ENCODE data around the gene NCKAP5. TPM values are rescaled to one million over a fixed set of nuclear protein-coding genes. Genes with fewer than 3 reads are reported as not detected.

Gene NCKAP5
- total and polyA plus RNA-seq, 7 experiments from 2014 or later, result 0.12 TPM; not detected in 6

GRCh38 chr2:133552821-133553220 is 15.4 kb downstream of the NCKAP5 start:
- no peaks in the 10 kb centered on the region for H3K36me3 Mint-ChIP-seq
- ChIA-PET POLR2A (no interaction called here), CTCF (no interaction called here)
- DNase-seq (no peak), ATAC-seq (no peak)
- Histone ChIP-seq H3K27me3 (ENCODE audit: control insufficient read depth in 2 of 2, insufficient read depth in 2 of 2, low read length in 2 of 2) (no peaks in the 10 kb centered on the region), H3K36me3 (ENCODE audit: control insufficient read depth in 2 of 3, insufficient read depth in 3 of 3, low read length in 3 of 3) (no peaks in the 10 kb centered on the region), H3K27ac (ENCODE audit: low read depth, low read length) (no peak overlapping the region), H3K9me3 (ENCODE audit: control insufficient read depth in 2 of 3, low read length in 3 of 3) (peaks cover 0 to 8% (median 0%) of the 10 kb centered on the region in 3 experiments), H3K4me1 (ENCODE audit: control insufficient read depth in 2 of 2, insufficient read depth in 2 of 2, low read length in 2 of 2) (no peaks in the 10 kb centered on the region), H3K4me3 (ENCODE audit: low read length) (no peak overlapping the region)
- peaks cover 0 to 8% (median 0%) of the 10 kb centered on the region in 11 donors for H3K9me3 Mint-ChIP-seq
- no peak overlapping the region for H3K27ac Mint-ChIP-seq
- H3K4me3 Mint-ChIP-seq, result no peak overlapping the region
- intact Hi-C loops (cut with micrococcal nuclease), result no loop called here
- no peaks in the 10 kb centered on the region for H3K4me1 Mint-ChIP-seq
- no peaks in the 10 kb centered on the region for H3K27me3 Mint-ChIP-seq

GRCh38 chr2:133541797-133542196 is 26.5 kb downstream of the NCKAP5 start:
- Mint-ChIP-seq H3K36me3 (no peaks in the 10 kb centered on the region), H3K27me3 (peaks cover 0 to 9% (median 6%) of the 10 kb centered on the region in 5 donors), H3K4me3 (no peak overlapping the region), H3K27ac (no peak overlapping the region), H3K4me1 (no peaks in the 10 kb centered on the region), H3K9me3 (peaks cover 0 to 13% (median 4%) of the 10 kb centered on the region in 11 donors)
- no peak overlapping the region for H3K27ac ChIP-seq (ENCODE audit: low read depth, low read length)
- no peaks in the 10 kb centered on the region for H3K4me1 ChIP-seq (ENCODE audit: control insufficient read depth in 2 of 2, insufficient read depth in 2 of 2, low read length in 2 of 2)
- ATAC-seq, result no peak
- no peak for DNase-seq
- no peaks in the 10 kb centered on the region for H3K36me3 ChIP-seq (ENCODE audit: control insufficient read depth in 2 of 3, insufficient read depth in 3 of 3, low read length in 3 of 3)
- H3K27me3 ChIP-seq (ENCODE audit: control insufficient read depth in 2 of 2, insufficient read depth in 2 of 2, low read length in 2 of 2), result no peaks in the 10 kb centered on the region
- intact Hi-C loops (cut with micrococcal nuclease), result no loop called here
- POLR2A ChIA-PET, result no interaction called here
- no peak overlapping the region for H3K4me3 ChIP-seq (ENCODE audit: low read length)
- H3K9me3 ChIP-seq (ENCODE audit: control insufficient read depth in 2 of 3, low read length in 3 of 3), result no peaks in the 10 kb centered on the region
- CTCF ChIA-PET, result no interaction called here

- no peak overlapping the region for H3K27ac ChIP-seq (ENCODE audit: low read depth, low read length)
- DNase-seq (no peak), ATAC-seq (no peak)
- peaks cover 0 to 10% (median 3%) of the 10 kb centered on the region in 11 donors for H3K9me3 Mint-ChIP-seq
- H3K27ac Mint-ChIP-seq, result no peak overlapping the region
- H3K36me3 Mint-ChIP-seq, result no peaks in the 10 kb centered on the region
- intact Hi-C loops (cut with micrococcal nuclease), result no loop called here
- no peaks in the 10 kb centered on the region for H3K4me1 Mint-ChIP-seq
- no peak overlapping the region for H3K4me3 ChIP-seq (ENCODE audit: low read length)
- no peaks in the 10 kb centered on the region for H3K27me3 ChIP-seq (ENCODE audit: control insufficient read depth in 2 of 2, insufficient read depth in 2 of 2, low read length in 2 of 2)
- no peaks in the 10 kb centered on the region for H3K36me3 ChIP-seq (ENCODE audit: control insufficient read depth in 2 of 3, insufficient read depth in 3 of 3, low read length in 3 of 3)
- ChIA-PET CTCF (no interaction called here), POLR2A (no interaction called here)
- H3K27me3 Mint-ChIP-seq, result peaks cover 0 to 9% (median 7%) of the 10 kb centered on the region in 5 donors
- no peaks in the 10 kb centered on the region for H3K4me1 ChIP-seq (ENCODE audit: control insufficient read depth in 2 of 2, insufficient read depth in 2 of 2, low read length in 2 of 2)
- H3K9me3 ChIP-seq (ENCODE audit: control insufficient read depth in 2 of 3, low read length in 3 of 3), result no peaks in the 10 kb centered on the region
- no peak overlapping the region for H3K4me3 Mint-ChIP-seq
These were observed 26.9 kb downstream of the NCKAP5 start for GRCh38 chr2:133541376-133541775.

- Mint-ChIP-seq H3K36me3 (no peaks in the 10 kb centered on the region), H3K9me3 (peaks cover 0 to 8% (median 2%) of the 10 kb centered on the region in 11 donors), H3K4me1 (no peaks in the 10 kb centered on the region), H3K27me3 (peaks cover 0 to 4% (median 0%) of the 10 kb centered on the region in 5 donors), H3K4me3 (no peak overlapping the region), H3K27ac (no peak overlapping the region)
- H3K36me3 ChIP-seq (ENCODE audit: control insufficient read depth in 2 of 3, insufficient read depth in 3 of 3, low read length in 3 of 3), result no peaks in the 10 kb centered on the region
- no peak for ATAC-seq
- ChIA-PET POLR2A (no interaction called here), CTCF (no interaction called here)
- no peaks in the 10 kb centered on the region for H3K4me1 ChIP-seq (ENCODE audit: control insufficient read depth in 2 of 2, insufficient read depth in 2 of 2, low read length in 2 of 2)
- no peaks in the 10 kb centered on the region for H3K9me3 ChIP-seq (ENCODE audit: control insufficient read depth in 2 of 3, low read length in 3 of 3)
- intact Hi-C loops (cut with micrococcal nuclease), result no loop called here
- DNase-seq, result no peak
- no peak overlapping the region for H3K4me3 ChIP-seq (ENCODE audit: low read length)
- no peak overlapping the region for H3K27ac ChIP-seq (ENCODE audit: low read depth, low read length)
- no peaks in the 10 kb centered on the region for H3K27me3 ChIP-seq (ENCODE audit: control insufficient read depth in 2 of 2, insufficient read depth in 2 of 2, low read length in 2 of 2)
These were observed 35.3 kb downstream of the NCKAP5 start for GRCh38 chr2:133532919-133533318.

- Mint-ChIP-seq H3K27ac (no peak overlapping the region), H3K4me3 (no peak overlapping the region), H3K4me1 (no peaks in the 10 kb centered on the region), H3K27me3 (no peaks in the 10 kb centered on the region), H3K9me3 (peaks cover 0 to 8% (median 0%) of the 10 kb centered on the region in 11 donors), H3K36me3 (no peaks in the 10 kb centered on the region)
- Histone ChIP-seq H3K4me1 (ENCODE audit: control insufficient read depth in 2 of 2, insufficient read depth in 2 of 2, low read length in 2 of 2) (no peaks in the 10 kb centered on the region), H3K27me3 (ENCODE audit: control insufficient read depth in 2 of 2, insufficient read depth in 2 of 2, low read length in 2 of 2) (no peaks in the 10 kb centered on the region), H3K27ac (ENCODE audit: low read depth, low read length) (no peak overlapping the region), H3K9me3 (ENCODE audit: control insufficient read depth in 2 of 3, low read length in 3 of 3) (no peaks in the 10 kb centered on the region), H3K4me3 (ENCODE audit: low read length) (no peak overlapping the region), H3K36me3 (ENCODE audit: control insufficient read depth in 2 of 3, insufficient read depth in 3 of 3, low read length in 3 of 3) (no peaks in the 10 kb centered on the region)
- intact Hi-C loops (cut with micrococcal nuclease), result no loop called here
- ATAC-seq, result no peak
- no peak for DNase-seq
- CTCF ChIA-PET, result no interaction called here
- POLR2A ChIA-PET, result no interaction called here
These were observed 36.9 kb downstream of the NCKAP5 start for GRCh38 chr2:133531382-133531781.

- H3K4me3 ChIP-seq (ENCODE audit: low read length), result no peak overlapping the region
- Mint-ChIP-seq H3K4me3 (no peak overlapping the region), H3K27me3 (no peaks in the 10 kb centered on the region), H3K9me3 (peaks cover 0 to 2% (median 0%) of the 10 kb centered on the region in 11 donors), H3K4me1 (no peaks in the 10 kb centered on the region), H3K27ac (no peak overlapping the region), H3K36me3 (no peaks in the 10 kb centered on the region)
- H3K4me1 ChIP-seq (ENCODE audit: control insufficient read depth in 2 of 2, insufficient read depth in 2 of 2, low read length in 2 of 2), result no peaks in the 10 kb centered on the region
- DNase-seq, result no peak
- H3K27ac ChIP-seq (ENCODE audit: low read depth, low read length), result no peak overlapping the region
- ChIA-PET CTCF (no interaction called here), POLR2A (no interaction called here)
- ATAC-seq, result no peak
- intact Hi-C loops (cut with micrococcal nuclease), result no loop called here
- no peaks in the 10 kb centered on the region for H3K27me3 ChIP-seq (ENCODE audit: control insufficient read depth in 2 of 2, insufficient read depth in 2 of 2, low read length in 2 of 2)
- H3K9me3 ChIP-seq (ENCODE audit: control insufficient read depth in 2 of 3, low read length in 3 of 3), result no peaks in the 10 kb centered on the region
- no peaks in the 10 kb centered on the region for H3K36me3 ChIP-seq (ENCODE audit: control insufficient read depth in 2 of 3, insufficient read depth in 3 of 3, low read length in 3 of 3)
These were observed 37.6 kb downstream of the NCKAP5 start for GRCh38 chr2:133530645-133531044.

- Mint-ChIP-seq H3K27ac (no peak overlapping the region), H3K36me3 (no peaks in the 10 kb centered on the region), H3K9me3 (peaks cover 0 to 4% (median 0%) of the 10 kb centered on the region in 11 donors), H3K4me3 (no peak overlapping the region), H3K27me3 (no peaks in the 10 kb centered on the region), H3K4me1 (no peaks in the 10 kb centered on the region)
- no peak for DNase-seq
- intact Hi-C loops (cut with micrococcal nuclease), result no loop called here
- no peak overlapping the region for H3K27ac ChIP-seq (ENCODE audit: low read depth, low read length)
- ChIA-PET POLR2A (no interaction called here), CTCF (no interaction called here)
- no peak for ATAC-seq
- no peaks in the 10 kb centered on the region for H3K36me3 ChIP-seq (ENCODE audit: control insufficient read depth in 2 of 3, insufficient read depth in 3 of 3, low read length in 3 of 3)
- no peak overlapping the region for H3K4me3 ChIP-seq (ENCODE audit: low read length)
- no peaks in the 10 kb centered on the region for H3K9me3 ChIP-seq (ENCODE audit: control insufficient read depth in 2 of 3, low read length in 3 of 3)
- no peaks in the 10 kb centered on the region for H3K4me1 ChIP-seq (ENCODE audit: control insufficient read depth in 2 of 2, insufficient read depth in 2 of 2, low read length in 2 of 2)
- H3K27me3 ChIP-seq (ENCODE audit: control insufficient read depth in 2 of 2, insufficient read depth in 2 of 2, low read length in 2 of 2), result no peaks in the 10 kb centered on the region
These were observed 41.5 kb downstream of the NCKAP5 start for GRCh38 chr2:133526530-133527300.

Measured in naive thymus-derived CD4-positive, alpha-beta T cell (primary cell).